HG03108 (cell line): ENCODE data around the gene SLX9.
"Not testable (repeated sequence)": the region's sequence is repeated elsewhere in the genome, so short reads cannot be mapped to it uniquely, and the experiment has no call there.

Experiments used
- ATAC-seq: cut with Tn5 transposase; IDR thresholded peaks from one replicate; pipeline ENCODE4 v1.9.1; 2021; ENCODE audit warnings: moderate library complexity; ENCODE audit not compliant: unreplicated experiment

SLX9 gene

DNA sequence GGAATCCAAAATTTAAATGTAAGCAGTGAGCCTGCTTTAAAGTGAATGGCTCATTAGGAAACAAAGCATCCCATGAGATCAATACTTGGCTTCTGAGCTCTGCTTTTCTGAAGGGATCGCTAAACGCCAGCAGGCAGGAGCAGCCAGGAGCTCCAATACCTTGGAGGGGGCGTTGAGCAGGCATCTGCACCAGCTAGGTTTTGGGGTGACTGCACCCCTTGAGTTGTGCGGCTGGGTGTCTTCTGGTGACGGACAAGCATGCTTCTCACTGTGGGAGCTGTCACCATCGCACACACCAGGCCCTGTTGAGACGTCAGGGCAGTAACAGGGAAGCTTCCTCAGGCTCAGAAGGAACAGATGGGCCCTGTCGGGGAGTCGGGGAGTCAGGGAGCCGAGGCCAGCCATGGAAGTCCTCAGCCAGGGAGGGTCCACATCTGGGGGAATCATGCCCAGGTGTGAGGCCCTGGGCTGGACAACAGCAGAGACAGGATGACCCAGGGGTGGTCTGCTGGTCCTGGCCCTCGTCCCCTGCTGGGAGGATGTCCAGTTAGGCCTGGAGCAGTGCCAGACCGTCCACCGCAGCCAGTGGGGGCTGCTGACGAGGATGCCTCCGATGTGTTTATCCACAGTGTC lies 76.7 kb downstream of the SLX9 start:
- ATAC-seq: no peak

DNA sequence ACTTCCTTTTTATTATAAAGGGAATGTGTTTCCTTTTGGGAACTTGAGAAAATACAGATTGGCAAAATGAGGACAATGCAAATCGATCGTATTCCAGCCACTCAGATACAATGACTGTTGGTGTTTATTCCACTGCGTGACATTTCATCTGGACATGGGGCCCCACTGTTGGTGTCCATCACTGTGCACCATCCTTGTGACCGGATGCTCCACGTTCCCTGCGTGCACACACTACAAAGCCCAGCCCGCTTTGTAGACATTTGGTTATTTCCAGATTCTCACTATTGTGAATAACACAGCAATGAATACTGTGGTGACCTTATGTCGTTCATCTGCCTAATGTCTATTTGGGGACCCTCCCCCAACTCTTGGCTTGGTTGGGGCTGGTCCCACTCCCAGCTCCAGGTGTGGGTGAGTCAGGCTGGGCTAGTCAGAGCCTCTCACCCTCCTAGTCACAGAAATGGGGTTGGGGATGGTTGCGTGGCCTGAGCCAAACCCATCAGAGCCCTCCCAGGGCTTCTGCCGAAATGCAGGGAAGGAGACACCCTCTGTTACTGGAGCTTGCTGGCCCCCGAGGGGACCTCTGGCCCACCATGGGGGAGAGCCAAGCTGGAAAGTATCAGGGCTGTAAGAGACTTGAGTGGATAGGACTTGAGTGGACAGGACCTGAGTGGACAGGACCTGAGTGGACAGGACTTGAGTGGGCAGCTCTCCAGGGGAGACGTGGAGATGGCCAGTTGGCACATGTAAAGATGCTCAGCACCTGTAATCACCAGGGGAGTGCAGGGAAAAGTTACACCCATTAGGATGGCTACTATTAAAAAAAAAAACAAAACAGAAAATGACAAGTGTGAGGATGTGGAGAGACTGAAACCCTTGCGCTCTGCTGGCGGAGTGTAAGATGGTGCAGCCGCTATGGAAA lies 77.5 kb downstream of the SLX9 start:
- ATAC-seq: no peak

DNA sequence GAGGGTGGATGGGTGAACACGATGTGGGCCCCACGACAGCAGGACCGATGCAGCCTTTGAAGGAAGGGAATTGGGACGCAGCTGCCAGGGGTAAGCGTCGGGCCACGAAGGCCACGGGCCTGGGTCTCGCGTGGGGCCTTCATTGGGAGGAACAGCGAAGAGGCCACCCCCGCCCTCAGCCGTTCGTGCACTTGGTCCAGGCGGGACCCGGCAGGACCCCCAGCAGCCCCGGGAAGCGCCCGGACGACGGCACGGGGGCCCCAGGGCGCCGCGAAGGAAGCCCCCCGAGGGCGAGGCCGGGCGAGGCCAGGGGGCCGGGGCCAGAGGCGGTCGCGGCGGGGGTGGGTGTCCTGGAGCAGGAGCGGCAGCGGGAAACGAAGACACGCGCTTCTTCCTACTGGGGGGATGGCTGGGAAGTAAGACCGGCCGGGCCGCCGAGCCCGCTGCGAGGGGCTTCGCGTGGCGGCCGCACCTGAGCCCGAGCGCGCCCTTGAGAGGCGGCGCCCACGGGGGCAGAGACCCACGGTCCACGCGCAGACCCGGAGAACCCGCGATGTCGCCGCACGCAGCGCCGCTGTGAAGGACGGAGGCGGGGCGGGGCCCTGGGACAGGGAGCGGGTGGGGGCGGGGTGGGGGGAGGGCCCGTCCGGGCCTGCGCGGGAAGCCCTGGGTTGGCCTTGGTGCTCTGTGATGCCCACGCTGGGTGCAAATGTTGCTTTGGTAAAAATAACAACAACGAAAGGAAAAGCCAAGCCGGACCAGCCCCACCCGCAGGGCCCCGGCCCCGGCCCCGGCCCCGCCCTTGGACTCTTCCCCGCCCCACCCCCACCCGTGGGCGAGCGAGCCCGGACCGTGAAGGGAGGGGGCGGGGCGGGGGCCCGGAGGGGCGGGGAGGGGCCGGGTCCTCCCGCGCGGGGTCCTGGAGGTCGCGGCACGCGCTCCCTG lies 78.6 kb downstream of the SLX9 start:
- no peak for ATAC-seq

DNA sequence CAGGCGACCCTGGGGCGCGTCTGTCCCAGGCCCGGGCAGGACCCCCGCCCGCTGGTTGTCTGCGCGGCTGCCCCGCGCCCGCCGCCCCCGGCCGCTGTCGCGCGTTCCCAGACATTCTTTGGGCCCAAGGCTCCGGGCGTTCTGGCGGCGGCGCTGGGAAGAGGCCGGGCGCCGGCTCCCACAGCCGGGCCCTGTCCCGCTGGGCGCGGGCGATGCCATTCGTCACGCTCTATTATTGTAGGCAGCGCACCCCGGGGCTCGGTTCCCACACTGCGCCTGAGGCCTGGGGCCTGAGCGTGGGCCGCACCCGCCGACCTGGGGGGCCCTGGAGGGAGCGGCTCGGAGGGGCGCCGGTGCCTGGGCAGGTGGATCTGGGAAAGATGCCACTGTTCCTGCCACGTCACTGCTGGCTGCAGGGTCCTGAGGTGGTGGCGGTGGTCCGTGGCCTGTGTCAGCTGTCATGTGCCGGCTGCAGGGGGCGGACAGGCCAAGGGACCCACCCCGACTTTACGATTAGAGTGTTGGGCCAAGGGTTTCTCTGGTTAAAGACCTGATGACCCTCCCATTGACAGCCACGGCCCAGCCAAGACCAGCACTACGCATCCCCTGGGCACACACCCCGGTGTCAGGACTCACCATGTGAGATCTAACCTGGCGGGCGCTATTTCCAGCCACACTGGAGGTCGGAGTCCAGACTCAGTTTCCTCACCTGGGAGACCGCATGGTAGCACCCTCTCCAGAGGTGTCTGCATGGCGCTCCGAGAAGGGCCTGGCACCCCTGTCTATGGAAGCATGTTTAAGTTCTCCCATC lies 79.5 kb downstream of the SLX9 start:
- ATAC-seq: no peak

DNA sequence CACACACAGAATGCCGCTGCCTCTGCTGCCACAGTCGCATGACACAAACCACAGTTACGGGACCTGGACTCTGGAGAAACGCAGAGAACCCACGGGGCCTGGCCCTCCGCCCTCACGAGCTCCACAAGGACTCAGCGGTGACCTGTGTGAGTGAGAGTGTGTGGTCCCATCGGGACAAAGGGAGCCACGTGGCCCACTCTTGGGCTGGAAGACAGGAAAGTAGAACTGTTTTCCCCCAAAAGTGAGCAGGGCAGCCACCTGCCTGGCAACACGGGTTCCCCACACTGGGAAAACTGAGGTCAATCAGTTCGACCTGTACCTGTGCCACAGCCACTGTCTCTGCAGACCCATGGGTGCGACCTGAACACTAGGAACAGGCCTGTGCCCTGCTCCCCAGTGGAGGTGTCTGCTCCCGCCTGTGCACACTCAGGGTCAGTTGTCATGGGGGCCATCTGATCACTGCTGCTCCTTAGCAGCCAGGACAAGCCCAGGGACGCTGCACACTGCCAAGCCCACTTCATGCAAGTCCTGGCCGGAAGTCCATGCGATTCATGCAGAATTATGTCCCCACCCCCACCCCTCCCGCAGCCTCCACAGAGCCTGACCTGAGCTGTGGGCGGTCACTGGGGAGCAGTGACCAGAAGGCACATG lies 80.2 kb downstream of the SLX9 start:
- no peak for ATAC-seq

DNA sequence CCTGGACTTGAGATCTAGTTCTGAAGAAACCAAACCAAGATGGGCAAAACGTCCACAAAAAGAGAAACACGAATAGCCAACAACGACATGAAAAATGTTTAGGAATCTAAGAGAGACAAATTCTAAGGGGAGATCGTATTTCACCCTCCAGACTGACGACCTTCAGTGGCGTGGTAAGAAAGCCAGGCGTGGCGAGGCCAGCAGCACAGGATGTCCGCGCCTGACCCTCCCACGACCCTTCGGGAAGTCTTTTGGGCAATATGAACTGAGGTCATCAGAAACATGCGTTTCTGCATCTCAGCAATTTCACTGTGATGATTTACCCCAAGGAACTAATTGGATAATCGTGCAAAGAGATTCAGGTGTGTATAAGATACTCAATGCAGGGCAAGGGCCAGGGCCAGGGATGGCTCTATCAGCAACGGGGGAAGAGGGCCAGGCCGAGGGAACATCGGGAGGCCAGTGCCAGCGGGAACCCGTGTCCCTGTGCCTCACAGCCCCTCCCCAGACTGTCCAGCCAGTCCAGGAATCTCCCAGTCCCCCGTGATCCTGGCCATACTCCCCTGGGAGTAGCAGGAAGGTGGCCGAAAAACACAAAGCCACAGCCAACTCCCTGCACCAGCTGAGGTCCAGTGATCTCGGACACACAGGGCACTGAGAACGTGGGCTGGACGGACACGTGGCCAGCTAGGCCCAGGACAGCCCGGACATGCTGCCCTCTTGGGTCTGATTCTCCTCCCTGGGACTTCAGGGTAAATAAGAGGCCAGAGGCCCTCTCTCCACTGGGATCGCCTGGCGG lies 81.0 kb downstream of the SLX9 start:
- no peak for ATAC-seq

DNA sequence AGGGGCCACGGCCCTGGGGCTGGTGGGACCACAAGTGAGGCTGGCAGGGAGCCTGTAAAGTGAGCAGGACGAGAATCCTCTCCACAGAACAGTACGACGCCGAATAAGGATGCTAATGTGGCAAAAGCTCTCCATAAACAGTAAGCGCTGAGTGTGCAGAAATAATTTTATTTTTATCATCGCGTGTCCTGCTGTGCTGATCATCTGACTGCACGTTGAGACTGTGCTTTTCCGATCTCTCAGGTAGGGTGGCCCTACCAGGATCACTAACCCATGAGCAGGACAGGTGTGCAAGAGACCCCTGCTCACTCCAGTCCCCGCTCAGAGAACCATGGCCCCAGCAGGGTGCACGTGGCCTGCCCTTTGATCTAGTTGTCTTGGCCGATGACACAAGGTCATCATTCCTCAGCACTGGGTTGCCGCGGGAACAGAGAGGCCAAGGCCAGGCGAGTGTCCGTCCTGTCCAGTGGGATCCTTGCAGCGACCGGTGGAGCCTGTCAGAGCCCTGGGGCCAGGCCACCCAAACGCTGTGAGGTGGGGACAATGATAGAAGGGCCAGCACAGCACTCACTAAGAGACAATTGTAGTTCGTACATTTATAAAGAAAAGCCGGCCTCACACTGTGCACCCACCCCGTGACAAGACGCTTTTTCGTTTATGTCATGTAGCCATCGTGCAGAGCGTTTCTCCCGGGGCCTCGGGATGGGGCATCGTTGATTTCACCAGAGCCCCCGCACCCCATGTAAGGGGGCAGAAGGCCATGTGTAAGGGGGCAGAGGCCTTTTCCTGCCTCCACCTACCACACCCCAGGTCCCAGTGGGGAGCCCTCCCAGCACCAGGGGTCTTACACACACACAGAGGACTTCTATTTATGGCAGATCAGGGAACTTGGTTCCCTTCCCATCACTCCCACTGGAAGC lies 81.9 kb downstream of the SLX9 start:
- ATAC-seq: no peak

DNA sequence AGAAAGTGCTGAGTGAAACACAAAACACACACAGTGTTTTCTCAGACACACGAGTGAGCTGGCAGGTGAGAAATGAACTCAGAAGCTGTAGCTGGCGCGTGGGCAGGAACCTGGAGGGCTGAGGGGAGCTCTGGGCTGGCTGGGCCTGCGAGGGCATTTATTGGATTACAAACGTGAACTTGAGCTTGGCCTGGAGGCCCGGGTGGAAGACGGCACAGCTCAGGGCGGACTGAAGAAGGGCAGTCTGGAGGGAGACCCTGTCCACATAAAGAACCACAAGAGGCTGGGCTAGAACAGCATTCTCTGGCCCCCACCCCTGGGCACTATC lies 82.5 kb downstream of the SLX9 start:
- ATAC-seq: no peak

DNA sequence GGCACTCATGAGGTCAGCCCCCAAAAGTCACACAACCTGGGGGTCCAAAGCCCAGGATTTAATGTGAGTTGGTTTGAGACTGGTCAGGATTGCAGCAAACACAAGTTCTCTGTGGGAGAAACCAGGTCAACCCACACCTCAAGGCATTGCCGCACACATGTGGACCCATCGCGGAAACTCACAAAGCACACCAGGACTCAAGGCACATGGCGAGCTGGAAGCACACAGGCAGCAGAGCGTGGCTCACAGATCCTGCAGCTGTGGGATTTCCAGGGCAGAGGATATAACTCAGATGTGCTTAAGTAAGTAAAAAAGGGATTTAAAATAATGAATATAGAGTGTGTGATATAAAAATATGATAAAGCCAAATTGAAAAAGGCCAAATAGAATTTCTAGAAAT lies 82.9 kb downstream of the SLX9 start:
- no peak for ATAC-seq

DNA sequence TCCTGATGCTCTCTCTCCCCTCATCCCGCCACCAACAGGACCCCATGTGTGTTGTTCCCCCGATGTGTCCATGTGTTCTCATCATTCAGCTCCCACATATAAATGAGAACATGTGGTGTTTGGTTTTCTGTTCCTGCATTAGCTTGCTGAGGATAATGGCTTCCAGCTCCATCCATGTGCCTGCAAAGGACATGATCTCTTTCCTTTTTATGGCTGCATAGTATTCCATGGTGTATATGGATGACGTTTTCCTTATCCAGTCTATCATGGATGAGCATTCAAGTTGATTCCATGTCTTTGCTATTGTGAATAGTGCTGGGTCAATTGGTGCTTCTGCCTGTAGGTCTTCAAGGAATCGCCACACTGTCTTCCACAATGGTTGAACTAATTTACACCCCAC lies 84.7 kb downstream of the SLX9 start:
- not testable (repeated sequence) for ATAC-seq

DNA sequence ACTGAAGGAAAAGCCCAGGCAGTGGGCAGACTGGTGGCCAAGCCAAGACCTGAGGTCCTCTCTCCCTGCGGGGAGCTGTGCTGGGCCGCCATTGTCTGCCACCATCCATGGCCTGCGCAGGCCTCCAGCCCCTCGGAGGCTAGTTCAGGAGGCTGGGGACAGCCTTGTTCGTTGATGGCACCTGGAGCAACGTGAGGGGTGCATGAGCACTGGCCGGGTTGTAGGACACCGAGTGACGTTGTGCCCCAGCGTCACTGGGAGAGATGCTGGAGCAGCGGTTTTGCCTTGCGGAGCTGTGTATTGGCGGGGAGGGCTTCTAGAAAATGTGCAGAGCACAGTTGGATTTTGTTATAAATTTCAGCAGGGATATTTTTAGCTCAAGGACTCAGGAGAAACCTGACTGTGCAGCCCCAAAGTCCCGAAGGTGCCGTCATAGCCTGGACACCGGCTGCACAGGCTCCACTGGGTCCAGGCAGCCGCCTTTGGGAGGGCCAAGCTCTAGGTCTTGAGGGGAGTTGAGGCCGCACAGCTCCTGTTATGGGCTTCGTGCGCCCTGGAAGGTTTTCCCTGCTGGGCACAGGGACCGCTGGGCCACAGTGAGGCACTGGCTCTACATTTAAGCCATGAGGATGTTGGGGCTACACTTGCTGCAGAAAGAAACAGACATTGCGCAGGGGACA lies 86.4 kb downstream of the SLX9 start:
- ATAC-seq: no peak
